ENCODE measurements around the gene KLK13. TPM values are rescaled to one million over a fixed set of nuclear protein-coding genes. Genes with fewer than 3 reads are reported as not detected.

Gene KLK13
- total RNA-seq, 2 donors from 2014 or later = 0.42 to 3.4 TPM

DNA sequence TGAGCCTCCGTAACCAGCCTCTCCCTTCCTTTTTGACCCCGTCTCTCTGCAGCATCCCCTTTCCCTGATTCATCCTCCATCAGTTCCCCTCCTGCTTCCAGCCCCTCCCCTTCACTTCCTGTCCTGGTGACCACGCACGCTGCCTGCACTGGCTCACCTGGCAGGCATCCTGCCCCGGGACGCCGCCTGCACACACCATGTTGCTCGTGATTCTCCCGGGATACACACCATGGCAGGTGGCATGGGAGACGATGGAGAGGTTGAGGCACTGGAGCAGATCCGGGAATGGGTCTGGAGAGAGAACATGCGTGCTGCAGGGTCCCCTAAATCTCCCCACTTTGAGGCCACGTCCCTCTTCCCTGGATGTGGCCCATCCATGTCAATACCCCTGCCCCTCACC, 34.3 kb downstream of the KLK13 start:
- H3K4me1 Mint-ChIP-seq = peaks cover 19% of the 10 kb centered on the region
- H3K27ac ChIP-seq (ENCODE audit: low read depth, low read length) = no peak overlapping the region
- WGBS, 2 experiments (ENCODE audit: insufficient coverage in 1 of 2, insufficient read length in 1 of 2) = 91 to 94% methylated on average over 7 to 13 of the region's 13 CpGs
- H3K27ac Mint-ChIP-seq = no peak overlapping the region
- no peaks in the 10 kb centered on the region for H3K9me3 Mint-ChIP-seq
- H3K36me3 ChIP-seq (ENCODE audit: control insufficient read depth, insufficient read depth, low read length) = no peaks in the 10 kb centered on the region
- no peaks in the 10 kb centered on the region for H3K9me3 ChIP-seq (ENCODE audit: control insufficient read depth, low read length)
- no peak overlapping the region for H3K9ac ChIP-seq (ENCODE audit: extremely low read depth, low read length, poor library complexity, severe bottlenecking)
- peaks cover 26% of the 10 kb centered on the region for H3K27me3 Mint-ChIP-seq (ENCODE audit: insufficient read depth)
- peaks cover 6% of the 10 kb centered on the region for H3K4me1 ChIP-seq (ENCODE audit: control insufficient read depth, insufficient read depth, low read length)
- DNase-seq = no peak
- H3K4me3 ChIP-seq (ENCODE audit: low read length) = no peak overlapping the region
- H3K36me3 Mint-ChIP-seq (ENCODE audit: low read depth) = no peaks in the 10 kb centered on the region
- no peak overlapping the region for H3K4me3 Mint-ChIP-seq
- no peaks in the 10 kb centered on the region for H3K27me3 ChIP-seq (ENCODE audit: control insufficient read depth, insufficient read depth, low read length, poor library complexity, severe bottlenecking)
- TF ChIP-seq, protein P1, sequence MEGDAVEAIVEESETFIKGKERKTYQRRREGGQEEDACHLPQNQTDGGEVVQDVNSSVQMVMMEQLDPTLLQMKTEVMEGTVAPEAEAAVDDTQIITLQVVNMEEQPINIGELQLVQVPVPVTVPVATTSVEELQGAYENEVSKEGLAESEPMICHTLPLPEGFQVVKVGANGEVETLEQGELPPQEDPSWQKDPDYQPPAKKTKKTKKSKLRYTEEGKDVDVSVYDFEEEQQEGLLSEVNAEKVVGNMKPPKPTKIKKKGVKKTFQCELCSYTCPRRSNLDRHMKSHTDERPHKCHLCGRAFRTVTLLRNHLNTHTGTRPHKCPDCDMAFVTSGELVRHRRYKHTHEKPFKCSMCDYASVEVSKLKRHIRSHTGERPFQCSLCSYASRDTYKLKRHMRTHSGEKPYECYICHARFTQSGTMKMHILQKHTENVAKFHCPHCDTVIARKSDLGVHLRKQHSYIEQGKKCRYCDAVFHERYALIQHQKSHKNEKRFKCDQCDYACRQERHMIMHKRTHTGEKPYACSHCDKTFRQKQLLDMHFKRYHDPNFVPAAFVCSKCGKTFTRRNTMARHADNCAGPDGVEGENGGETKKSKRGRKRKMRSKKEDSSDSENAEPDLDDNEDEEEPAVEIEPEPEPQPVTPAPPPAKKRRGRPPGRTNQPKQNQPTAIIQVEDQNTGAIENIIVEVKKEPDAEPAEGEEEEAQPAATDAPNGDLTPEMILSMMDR (conservative IDR thresholded peaks at IDR 0.05) = no peak

DNA sequence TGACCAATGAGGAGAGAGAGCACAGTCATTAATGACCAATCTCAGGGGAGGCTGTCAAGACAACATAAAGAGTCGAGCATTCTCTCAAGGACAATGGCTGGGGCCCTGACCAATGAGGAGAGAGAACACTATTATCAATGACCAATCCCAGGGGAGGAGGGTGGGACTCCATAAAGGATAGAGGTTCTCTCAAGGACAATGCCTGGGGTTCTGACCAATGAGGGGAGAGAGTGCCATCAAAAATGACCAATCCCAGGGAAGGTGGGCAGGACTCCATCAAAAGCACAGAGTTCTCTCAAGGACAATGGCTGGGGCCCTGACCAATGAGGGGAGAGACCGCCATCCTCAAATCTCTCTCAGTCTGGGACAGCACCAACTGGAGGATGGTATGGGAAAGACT, 35.2 kb downstream of the KLK13 start:
- Histone ChIP-seq H3K27ac (ENCODE audit: low read depth, low read length) (no peak overlapping the region), H3K4me1 (ENCODE audit: control insufficient read depth, insufficient read depth, low read length) (peaks cover 11% of the 10 kb centered on the region), H3K27me3 (ENCODE audit: control insufficient read depth, insufficient read depth, low read length, poor library complexity, severe bottlenecking) (no peaks in the 10 kb centered on the region), H3K36me3 (ENCODE audit: control insufficient read depth, insufficient read depth, low read length) (no peaks in the 10 kb centered on the region), H3K9me3 (ENCODE audit: control insufficient read depth, low read length) (no peaks in the 10 kb centered on the region), H3K9ac (ENCODE audit: extremely low read depth, low read length, poor library complexity, severe bottlenecking) (no peak overlapping the region), H3K4me3 (ENCODE audit: low read length) (no peak overlapping the region)
- Mint-ChIP-seq H3K4me1 (peaks cover 23% of the 10 kb centered on the region), H3K27me3 (ENCODE audit: insufficient read depth) (peaks cover 22% of the 10 kb centered on the region), H3K4me3 (no peak overlapping the region), H3K27ac (no peak overlapping the region), H3K9me3 (no peaks in the 10 kb centered on the region), H3K36me3 (ENCODE audit: low read depth) (no peaks in the 10 kb centered on the region)
- WGBS, 2 experiments (ENCODE audit: insufficient coverage in 1 of 2, insufficient read length in 1 of 2) = 83 to 100% methylated on average over 1 to 2 of the region's 2 CpGs
- TF ChIP-seq, protein P1 (conservative IDR thresholded peaks at IDR 0.05) = no peak
- DNase-seq = peak; percentile 66

DNA sequence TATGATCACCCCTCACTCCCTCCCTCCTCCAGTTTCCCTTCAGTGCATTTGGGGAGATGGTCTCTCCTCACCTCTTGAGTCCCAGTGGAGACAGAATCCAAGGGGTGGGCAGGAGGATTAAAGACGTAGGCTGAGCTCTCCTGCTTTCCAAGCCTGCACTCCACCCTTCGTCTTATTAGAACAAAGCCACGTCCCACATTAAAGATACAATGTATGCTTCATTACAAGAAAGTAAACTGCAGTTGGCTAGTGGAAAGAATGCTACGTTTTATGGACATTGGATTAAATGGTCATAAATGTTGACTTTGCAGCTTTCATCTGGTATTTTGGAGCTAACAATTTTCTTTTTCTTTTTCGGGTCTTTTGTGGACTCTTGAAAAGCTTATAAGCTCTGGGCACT, 37.0 kb downstream of the KLK13 start:
- Histone ChIP-seq H3K4me3 (ENCODE audit: low read length) (no peak overlapping the region), H3K36me3 (ENCODE audit: control insufficient read depth, insufficient read depth, low read length) (no peaks in the 10 kb centered on the region), H3K27me3 (ENCODE audit: control insufficient read depth, insufficient read depth, low read length, poor library complexity, severe bottlenecking) (peaks cover 12% of the 10 kb centered on the region), H3K9me3 (ENCODE audit: control insufficient read depth, low read length) (no peaks in the 10 kb centered on the region), H3K27ac (ENCODE audit: low read depth, low read length) (no peak overlapping the region), H3K4me1 (ENCODE audit: control insufficient read depth, insufficient read depth, low read length) (peaks cover 11% of the 10 kb centered on the region), H3K9ac (ENCODE audit: extremely low read depth, low read length, poor library complexity, severe bottlenecking) (no peak overlapping the region)
- DNase-seq = no peak
- no peaks in the 10 kb centered on the region for H3K36me3 Mint-ChIP-seq (ENCODE audit: low read depth)
- TF ChIP-seq, protein P1 (conservative IDR thresholded peaks at IDR 0.05) = no peak
- peaks cover 23% of the 10 kb centered on the region for H3K27me3 Mint-ChIP-seq (ENCODE audit: insufficient read depth)
- peaks cover 31% of the 10 kb centered on the region for H3K4me1 Mint-ChIP-seq
- 90 to 100% methylated on average over 2 to 5 of the region's 5 CpGs for WGBS, 2 experiments (ENCODE audit: insufficient coverage in 1 of 2, insufficient read length in 1 of 2)
- H3K27ac Mint-ChIP-seq = no peak overlapping the region
- no peaks in the 10 kb centered on the region for H3K9me3 Mint-ChIP-seq
- no peak overlapping the region for H3K4me3 Mint-ChIP-seq
